H1 (cell line): ENCODE data around the gene HES4. TPM values are rescaled to one million over a fixed set of nuclear protein-coding genes. Genes with fewer than 3 reads are reported as not detected.

Experiments
- CTCF ChIA-PET: fragments of 300-600 bp; sonication (Branson Sonifier 250); formaldehyde crosslinking; loops from one replicate; lab custom pipeline; 2021; ENCODE audit not compliant: partially characterized antibody; lab: Charles Lee
- POLR2A ChIA-PET: fragments of 300-600 bp; sonication (Branson Sonifier 250); formaldehyde crosslinking; loops from one replicate; lab custom pipeline; 2021; ENCODE audit warnings: inconsistent platforms; ENCODE audit not compliant: partially characterized antibody; lab: Charles Lee
- DNase-seq, 2 experiments: peaks; one replicate each; pipeline versions ENCODE4 v3.0.0 to v3.0.0-alpha.2; 2010 to 2022; ENCODE audit warnings: low spot score in 2 of 2, low read depth in 1 of 2, mixed read lengths in 1 of 2
- FAIRE-seq: peaks from 2 replicates; lab custom pipeline; 2011; peaks lifted over from hg19 to GRCh38; lab: Jason Lieb, UNC
- H2AFZ ChIP-seq: 2 replicates; pipeline ENCODE4 v1.8.1; 2012; ENCODE audit warnings: low read length, inconsistent platforms
- H2AK5ac ChIP-seq: 2 replicates; pipeline ENCODE4 v1.6.1; 2013; ENCODE audit warnings: low read depth, low read length
- H2BK120ac ChIP-seq: replicated peaks from 2 replicates; pipeline ENCODE3; 2013; ENCODE audit warnings: low read depth, low read length, inconsistent platforms
- H2BK12ac ChIP-seq: 2 replicates; pipeline ENCODE4 v1.6.1; 2013; ENCODE audit warnings: low read depth, low read length
- H2BK15ac ChIP-seq: 2 replicates; pipeline ENCODE4 v1.6.1; 2013; ENCODE audit warnings: low read length
- H2BK20ac ChIP-seq: 2 replicates; pipeline ENCODE4 v1.6.1; 2013; ENCODE audit warnings: low read length
- H2BK5ac ChIP-seq: 2 replicates; pipeline ENCODE4 v1.6.1; 2013; ENCODE audit warnings: low read depth, low read length
- H3K14ac ChIP-seq: 2 replicates; pipeline ENCODE4 v1.6.1; 2013; ENCODE audit warnings: inconsistent platforms; ENCODE audit not compliant: insufficient read length
- H3K18ac ChIP-seq: 2 replicates; pipeline ENCODE4 v1.6.1; 2013; ENCODE audit warnings: low read length; ENCODE audit errors: extremely low read depth
- H3K23ac ChIP-seq: 2 replicates; pipeline ENCODE4 v1.6.1; 2013; ENCODE audit warnings: inconsistent platforms; ENCODE audit not compliant: insufficient read length
- H3K23me2 ChIP-seq: 2 replicates; pipeline ENCODE4 v1.6.1; 2013; ENCODE audit warnings: low read depth, low read length
- H3K27ac ChIP-seq: 2 replicates; pipeline ENCODE4 v1.6.1; 2011; ENCODE audit warnings: low read depth, low read length, inconsistent platforms
- H3K27me3 ChIP-seq, 4 experiments: replicated peaks in 1 of 4; 1 replicate in 1 of 4; 2 replicates in 3 of 4; pipeline versions ENCODE4 v1.6.1 to v1.8.1; 2011 to 2013; ENCODE audit warnings: low read length in 3 of 4, mild to moderate bottlenecking in 3 of 4, inconsistent platforms in 2 of 4, mixed read lengths in 2 of 4, moderate library complexity in 1 of 4; ENCODE audit not compliant: control insufficient read depth in 3 of 4, insufficient read depth in 3 of 4; ENCODE audit errors: extremely low read depth in 1 of 4
- H3K36me3 ChIP-seq, 4 experiments: 2 replicates each; pipeline versions ENCODE4 v1.6.1 to v1.8.1; 2011 to 2013; ENCODE audit warnings: mild to moderate bottlenecking in 4 of 4, low read length in 3 of 4, moderate library complexity in 2 of 4, control low read depth in 1 of 4, inconsistent platforms in 1 of 4; ENCODE audit not compliant: insufficient read depth in 4 of 4, control insufficient read depth in 2 of 4
- H3K4ac ChIP-seq: replicated peaks from 2 replicates; pipeline ENCODE3; 2013; ENCODE audit warnings: low read length, low read depth, mixed read lengths, inconsistent platforms; ENCODE audit not compliant: insufficient read length
- H3K4me1 ChIP-seq, 4 experiments: replicated peaks in 1 of 4; 1 replicate in 1 of 4; 2 replicates in 3 of 4; pipeline versions ENCODE4 v1.6.1 to v1.8.1; 2011 to 2013; ENCODE audit warnings: low read length in 3 of 4, inconsistent platforms in 2 of 4, mixed read lengths in 1 of 4; ENCODE audit not compliant: insufficient read depth in 4 of 4, control insufficient read depth in 3 of 4
- H3K4me2 ChIP-seq, 2 experiments: 2 replicates each; pipeline versions ENCODE4 v1.6.1 to v1.8.1; 2011 to 2013; ENCODE audit warnings: low read depth in 2 of 2, low read length in 2 of 2, control low read depth in 1 of 2, inconsistent platforms in 1 of 2, mild to moderate bottlenecking in 1 of 2; ENCODE audit not compliant: insufficient read depth in 1 of 2
- H3K4me3 ChIP-seq, 4 experiments: fragments of 200-600, 300-600 bp in 1 of 4; sonication (generic), shearing (Covaris generic), sonication (Bioruptor Twin) in 1 of 4; 2 replicates each; pipeline versions ENCODE4 v1.5.1 to v1.8.1; 2011 to 2016; ENCODE audit warnings: low read length in 4 of 4, low read depth in 3 of 4, control low read depth in 2 of 4, inconsistent platforms in 2 of 4, mild to moderate bottlenecking in 2 of 4, mixed read lengths in 1 of 4, moderate library complexity in 1 of 4; ENCODE audit not compliant: insufficient read depth in 2 of 4; ENCODE audit errors: extremely low read depth in 1 of 4
- H3K56ac ChIP-seq: replicated peaks from 2 replicates; pipeline ENCODE3; 2013; ENCODE audit warnings: low read depth, mild to moderate bottlenecking, mixed read lengths, low read length, inconsistent platforms; ENCODE audit not compliant: insufficient read length
- H3K79me1 ChIP-seq: 2 replicates; pipeline ENCODE4 v1.6.1; 2013; ENCODE audit warnings: low read depth, low read length, control low read depth
- H3K79me2 ChIP-seq, 2 experiments: 2 replicates each; pipeline versions ENCODE4 v1.6.1 to v1.8.1; 2012 to 2013; ENCODE audit warnings: low read length in 2 of 2, mild to moderate bottlenecking in 2 of 2, inconsistent platforms in 1 of 2; ENCODE audit not compliant: insufficient read depth in 2 of 2, control insufficient read depth in 1 of 2
- H3K9ac ChIP-seq, 4 experiments: replicated peaks in 1 of 4; 1 replicate in 1 of 4; 2 replicates in 3 of 4; pipeline versions ENCODE4 v1.6.1 to v1.8.1; 2011 to 2013; ENCODE audit warnings: low read depth in 3 of 4, low read length in 3 of 4, control low read depth in 2 of 4, mild to moderate bottlenecking in 2 of 4, moderate library complexity in 2 of 4, inconsistent platforms in 1 of 4; ENCODE audit errors: extremely low read depth in 1 of 4
- H3K9me3 ChIP-seq, 2 experiments: 2 replicates each; pipeline versions ENCODE4 v1.6.1 to v1.8.1; 2012 to 2013; ENCODE audit warnings: mild to moderate bottlenecking in 2 of 2, moderate library complexity in 2 of 2, control low read depth in 1 of 2, inconsistent platforms in 1 of 2, low read depth in 1 of 2, low read length in 1 of 2, mixed read lengths in 1 of 2; ENCODE audit not compliant: insufficient read depth in 2 of 2
- H4K20me1 ChIP-seq, 2 experiments: replicated peaks in 1 of 2; 2 replicates each; pipeline versions ENCODE3 to v1.8.1; 2011 to 2013; ENCODE audit warnings: inconsistent platforms in 2 of 2, low read length in 2 of 2, mild to moderate bottlenecking in 1 of 2; ENCODE audit not compliant: insufficient read depth in 2 of 2, control insufficient read depth in 1 of 2
- H4K5ac ChIP-seq: 2 replicates; pipeline ENCODE4 v1.6.1; 2013; ENCODE audit warnings: low read length, low read depth, mixed read lengths, inconsistent platforms; ENCODE audit not compliant: insufficient read length
- H4K8ac ChIP-seq: 2 replicates; pipeline ENCODE4 v1.8.0; 2013; ENCODE audit warnings: mild to moderate bottlenecking, moderate library complexity, low read length, inconsistent platforms; ENCODE audit not compliant: insufficient read depth; ENCODE audit errors: extremely low read depth
- H4K91ac ChIP-seq: replicated peaks from 2 replicates; pipeline ENCODE3; 2013; ENCODE audit warnings: low read length, mixed read lengths, inconsistent platforms; ENCODE audit not compliant: insufficient read length
- CHD1 ChIP-seq: IDR thresholded peaks from 2 replicates; pipeline ENCODE4 v1.6.1; 2012; ENCODE audit warnings: low read depth, low read length, improper control_type of control experiment
- CHD2 ChIP-seq: IDR thresholded peaks from 2 replicates; pipeline ENCODE4 v1.6.1; 2012; ENCODE audit warnings: low read length, improper control_type of control experiment
- EGR1 ChIP-seq: IDR thresholded peaks from 2 replicates; pipeline ENCODE4 v1.6.1; 2011; ENCODE audit warnings: low read depth, low read length, borderline replicate concordance
- EZH2 ChIP-seq: fragments of 200-600 bp; sonication (generic); IDR thresholded peaks from 2 replicates; pipeline ENCODE4 v1.7.1; 2012; ENCODE audit warnings: low read depth, mild to moderate bottlenecking, moderate library complexity, low read length, inconsistent platforms; ENCODE audit not compliant: severe bottlenecking
- FOSL1 ChIP-seq: IDR thresholded peaks from 2 replicates; pipeline ENCODE4 v1.6.1; 2011; ENCODE audit warnings: mild to moderate bottlenecking, low read depth, low read length, moderate library complexity; ENCODE audit not compliant: insufficient read depth
- JUN ChIP-seq: IDR thresholded peaks from 2 replicates; pipeline ENCODE4 v1.6.1; 2011; ENCODE audit warnings: low read depth, mild to moderate bottlenecking, improper control_type of control experiment, low read length
- PHF8 ChIP-seq: fragments of 200-600 bp; sonication (generic); conservative IDR thresholded peaks from 2 replicates; pipeline ENCODE4 v1.7.1; 2012; ENCODE audit warnings: low read depth, mild to moderate bottlenecking, inconsistent platforms, low read length, moderate library complexity
- POLR2AphosphoS5 ChIP-seq: IDR thresholded peaks from 2 replicates; pipeline ENCODE4 v1.6.1; 2011; ENCODE audit warnings: low read depth, low read length
- RNF2 ChIP-seq: fragments of 200-900, 300-1000 bp; sonication (generic); IDR thresholded peaks from 2 replicates; pipeline ENCODE4 v1.7.1; 2016; ENCODE audit warnings: borderline replicate concordance, low read depth, mild to moderate bottlenecking, antibody characterized with exemption, low read length; ENCODE audit not compliant: poor library complexity, severe bottlenecking; ENCODE audit errors: missing control alignments
- SP1 ChIP-seq: IDR thresholded peaks from 2 replicates; pipeline ENCODE4 v1.6.1; 2011; ENCODE audit warnings: low read depth, low read length
- SRF ChIP-seq: IDR thresholded peaks from 2 replicates; pipeline ENCODE4 v1.6.1; 2011; ENCODE audit warnings: mild to moderate bottlenecking, low read depth, low read length, moderate library complexity
- TAF1 ChIP-seq: IDR thresholded peaks from 2 replicates; pipeline ENCODE4 v1.6.1; 2011; ENCODE audit warnings: mild to moderate bottlenecking, low read depth, low read length
- WGBS, 2 experiments: shearing (Covaris generic) in 1 of 2; methylation state at CpG; one replicate each; pipeline versions ENCODE4 v1.1.6 to v1.1.7; 2013 to 2015; ENCODE audit warnings: low lambda C conversion rate in 2 of 2, mixed read lengths in 2 of 2, inconsistent platforms in 1 of 2, low coverage in 1 of 2, missing lambda C conversion rate in 1 of 2; ENCODE audit not compliant: insufficient replicate concordance in 2 of 2, insufficient coverage in 1 of 2, insufficient read length in 1 of 2; ENCODE audit errors: extremely low coverage in 1 of 2, missing lambda C conversion rate in 1 of 2; 5-methylcytosine and 5-hydroxymethylcytosine counted together
- polyA plus RNA-seq, 7 experiments: library from polyadenylated mRNA; depleted of rRNA in 3 of 7; stranded (reverse) in 5 of 7; unstranded in 2 of 7; fragments of >200 nt in 5 of 7; fragments of 200-250 nt in 2 of 7; gene quantifications; 1 replicate in 5 of 7; 2 replicates in 1 of 7; 4 replicates in 1 of 7; pipeline versions ENCODE4 v1.2.1 to v1.2.3, GENCODE V29; 2011 to 2013; ENCODE audit warnings: missing spikeins in 2 of 7, mixed read lengths in 2 of 7
- total RNA-seq: library from RNA; stranded (reverse); fragmentation: NEBNext Ultra II Directional; extraction: Animal tissue kit (Norgen Biotek cat#: 25700); gene quantifications from 2 replicates; pipeline ENCODE4 v1.2.1, GENCODE V29; 2021

The HES4 gene
- total and polyA plus RNA-seq, 2 of the 8 experiments (the other 6 are each of a cell fraction or from before 2014, with no cell fraction given) = 2.8 to 3.5 TPM

- Histone ChIP-seq H4K91ac (no peak overlapping the region), H3K27me3 (peaks cover 0 to 32% (median 18%) of the 10 kb centered on the region in 4 experiments; a peak in 5 of 7 replicates), H2BK5ac (no peak overlapping the region), H3K4ac (no peak overlapping the region), H3K4me3 (no peak overlapping the region), H3K56ac (no peak overlapping the region), H3K79me2 (peaks cover 0 to 3% of the 10 kb centered on the region in 2 experiments; a peak in 1 of 4 replicates), H3K23ac (no peak overlapping the region), H2AFZ (no peak overlapping the region), H2BK12ac (no peak overlapping the region), H2BK20ac (no peak overlapping the region), H3K27ac (no peak overlapping the region), H4K5ac (no peak overlapping the region), H3K36me3 (no peaks in the 10 kb centered on the region), H4K20me1 (peaks cover 0 to 11% of the 10 kb centered on the region in 2 experiments), H3K9ac (no peak overlapping the region), H3K79me1 (no peaks in the 10 kb centered on the region), H2BK15ac (no peak overlapping the region), H3K4me1 (peaks cover 0 to 15% (median 5%) of the 10 kb centered on the region in 4 experiments; a peak in 4 of 7 replicates), H3K14ac (no peak overlapping the region), H3K9me3 (no peaks in the 10 kb centered on the region), H3K4me2 (no peak overlapping the region), H2BK120ac (no peak overlapping the region), H4K8ac (no peak overlapping the region), H3K23me2 (peaks cover 5% of the 10 kb centered on the region; the same call in 1 of the 2 replicates), H3K18ac (no peak overlapping the region), H2AK5ac (no peak overlapping the region)
- no peak for TF ChIP-seq EGR1
- no peak for TF ChIP-seq CHD1
- no peak for TF ChIP-seq JUN
- no peak for TF ChIP-seq SRF
- no peak for TF ChIP-seq RNF2
- no peak for TF ChIP-seq POLR2AphosphoS5
- TF ChIP-seq SP1 = no peak
- no peak for TF ChIP-seq EZH2
- no peak for TF ChIP-seq PHF8
- TF ChIP-seq FOSL1 = no peak
- TF ChIP-seq TAF1 = no peak
- TF ChIP-seq CHD2 = no peak
- ChIA-PET POLR2A (no interaction called here), CTCF (interaction anchor here (0.9 to 7.0 kb wide), 3 partner anchors 9 to 89 kb away, joined by 3 to 53 read pairs (median 6); partner anchors contain the start of gene PERM1)
- 90% methylated on average over 7 of the region's 11 CpGs; no CpG with 5 or more reads in 1 of the 2 experiments for WGBS, 2 experiments
- DNase-seq = no peak
- FAIRE-seq = no peak
Measured at GRCh38 chr1:974293-974640, 25.6 kb downstream of the HES4 start.
